GM19025 (cell line): Measurements from ENCODE around the gene HIVEP3.

ENCODE experiments used
- ATAC-seq: cut with Tn5 transposase; IDR thresholded peaks from one replicate; pipeline ENCODE4 v1.9.1; 2021; ENCODE audit warnings: mild to moderate bottlenecking, low read depth, moderate library complexity; ENCODE audit not compliant: unreplicated experiment

The HIVEP3 gene

GRCh38 chr1:41518471-41518870, 400.3 kb downstream of the HIVEP3 start:
- no peak for ATAC-seq

GRCh38 chr1:41517062-41517438, 401.7 kb downstream of the HIVEP3 start:
- no peak for ATAC-seq

- peak; percentile 61 for ATAC-seq
These were observed 402.3 kb downstream of the HIVEP3 start for GRCh38 chr1:41516168-41517061.

GRCh38 chr1:41515778-41516167, 402.9 kb downstream of the HIVEP3 start:
- ATAC-seq = no peak

GRCh38 chr1:41515131-41515678, 403.5 kb downstream of the HIVEP3 start:
- ATAC-seq = no peak

GRCh38 chr1:41514381-41514780, 404.3 kb downstream of the HIVEP3 start:
- ATAC-seq = no peak

GRCh38 chr1:41513383-41513735, 405.4 kb downstream of the HIVEP3 start:
- ATAC-seq = no peak

GRCh38 chr1:41512701-41513382, 405.9 kb downstream of the HIVEP3 start:
- ATAC-seq = no peak

- ATAC-seq = no peak
These were observed 407.5 kb downstream of the HIVEP3 start for GRCh38 chr1:41511239-41511540.

- no peak for ATAC-seq
These were observed 408.0 kb downstream of the HIVEP3 start for GRCh38 chr1:41510531-41511238.

- no peak for ATAC-seq
These were observed 409.5 kb downstream of the HIVEP3 start for GRCh38 chr1:41509270-41509671.

- ATAC-seq = no peak
These were observed 410.4 kb downstream of the HIVEP3 start for GRCh38 chr1:41508290-41508689.

- no peak for ATAC-seq
These were observed 410.9 kb downstream of the HIVEP3 start for GRCh38 chr1:41507836-41508235.

- ATAC-seq = no peak
These were observed 411.5 kb downstream of the HIVEP3 start for GRCh38 chr1:41507110-41507720.

GRCh38 chr1:41504114-41505035, 414.3 kb downstream of the HIVEP3 start:
- no peak for ATAC-seq

GRCh38 chr1:41503538-41504113, 415.1 kb downstream of the HIVEP3 start:
- ATAC-seq = no peak

GRCh38 chr1:41502912-41503311, 415.8 kb downstream of the HIVEP3 start:
- ATAC-seq = no peak

GRCh38 chr1:41501581-41501980, 417.1 kb downstream of the HIVEP3 start:
- ATAC-seq = no peak

- no peak for ATAC-seq
These were observed 417.8 kb downstream of the HIVEP3 start for GRCh38 chr1:41500781-41501518.
